Activated CD4-positive, alpha-beta T cell treated with anti-CD3 and anti-CD28 coated beads, Interleukin-2, amount 10 ng/mL, durations not matched to agents 7 days and 5 days (primary cell): ENCODE measurements around the gene LRPPRC. TPM values are rescaled to one million over a fixed set of nuclear protein-coding genes. Genes with fewer than 3 reads are reported as not detected.

Experiments used
- CTCF ChIA-PET: fragments of 350-600 bp; sonication (Branson Sonifier 250); formaldehyde crosslinking; loops from one replicate; lab custom pipeline; 2021; ENCODE audit warnings: antibody characterized with exemption; lab: Charles Lee
- POLR2A ChIA-PET: fragments of 350-600 bp; sonication (Branson Sonifier 250); formaldehyde crosslinking; loops from one replicate; lab custom pipeline; 2021; ENCODE audit warnings: antibody characterized with exemption; lab: Charles Lee
- DNase-seq: peaks from one replicate; pipeline ENCODE4 v3.0.0-alpha.2; 2020
- H3K27ac Mint-ChIP-seq: one replicate; pipeline ENCODE4 v1.8.0; 2021; ENCODE audit warnings: mild to moderate bottlenecking, moderate library complexity, mixed read lengths
- H3K27me3 Mint-ChIP-seq: one replicate; pipeline ENCODE4 v1.8.0; 2021; ENCODE audit warnings: mixed read lengths
- H3K36me3 Mint-ChIP-seq: one replicate; pipeline ENCODE4 v1.8.0; 2021; ENCODE audit warnings: low read depth, mixed read lengths
- H3K4me1 Mint-ChIP-seq: one replicate; pipeline ENCODE4 v1.8.0; 2021; ENCODE audit warnings: mixed read lengths
- H3K4me3 Mint-ChIP-seq: one replicate; pipeline ENCODE4 v1.8.0; 2021; ENCODE audit warnings: mild to moderate bottlenecking, moderate library complexity, mixed read lengths
- H3K9me3 Mint-ChIP-seq: one replicate; pipeline ENCODE4 v1.8.0; 2021; ENCODE audit warnings: mixed read lengths
- total RNA-seq, 2 experiments: library from RNA; stranded (reverse); gene quantifications; one replicate each; pipeline ENCODE4 v1.2.3, GENCODE V29; 2021

The LRPPRC gene
- total RNA-seq, 2 experiments from 2014 or later: 77.6 to 80.2 TPM

DNA sequence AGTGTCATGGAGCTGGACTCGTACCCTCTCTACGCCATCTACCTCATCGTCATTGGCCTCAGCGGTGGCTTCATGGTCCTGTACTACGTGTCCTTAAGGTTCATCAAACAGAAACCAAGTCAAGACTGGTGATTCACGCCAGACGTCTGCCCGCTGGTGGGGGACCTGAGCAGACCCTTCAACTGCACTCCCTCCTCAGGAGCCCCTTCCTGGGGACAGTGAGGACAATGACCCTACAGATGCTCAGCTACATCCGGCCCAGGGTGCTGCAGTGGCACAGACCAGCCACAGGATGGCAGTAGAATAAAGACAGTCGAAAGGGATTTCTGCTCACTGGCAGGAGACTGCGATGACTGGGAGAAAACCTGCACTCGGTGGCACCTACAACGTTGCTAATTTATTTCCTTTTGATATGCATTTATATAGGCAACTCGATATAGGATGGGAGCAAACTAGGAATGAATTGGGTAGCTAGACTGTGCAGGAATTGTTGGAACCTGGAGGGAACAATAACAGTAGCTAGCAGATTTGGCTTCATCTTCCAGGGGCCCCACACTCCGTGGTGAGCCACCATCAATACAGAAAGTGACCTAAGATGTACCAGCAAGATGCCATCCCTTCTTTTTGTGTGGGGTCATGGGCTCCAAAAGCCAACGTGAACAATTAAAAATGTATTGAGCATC lies 117.9 kb downstream of the LRPPRC start:
- H3K9me3 Mint-ChIP-seq: no peaks in the 10 kb centered on the region
- H3K27ac Mint-ChIP-seq: no peak overlapping the region
- peaks cover 2% of the 10 kb centered on the region for H3K4me1 Mint-ChIP-seq
- no peak overlapping the region for H3K4me3 Mint-ChIP-seq
- H3K27me3 Mint-ChIP-seq: peaks cover 2% of the 10 kb centered on the region
- H3K36me3 Mint-ChIP-seq: no peaks in the 10 kb centered on the region
- ChIA-PET CTCF (interaction anchor here (0.6 to 1.3 kb wide), 5 partner anchors 8 to 60 kb away, joined by 3 to 4 read pairs (median 3); no protein-coding TSS in a partner anchor), POLR2A (no interaction called here)
- peak; percentile 72 for DNase-seq

DNA sequence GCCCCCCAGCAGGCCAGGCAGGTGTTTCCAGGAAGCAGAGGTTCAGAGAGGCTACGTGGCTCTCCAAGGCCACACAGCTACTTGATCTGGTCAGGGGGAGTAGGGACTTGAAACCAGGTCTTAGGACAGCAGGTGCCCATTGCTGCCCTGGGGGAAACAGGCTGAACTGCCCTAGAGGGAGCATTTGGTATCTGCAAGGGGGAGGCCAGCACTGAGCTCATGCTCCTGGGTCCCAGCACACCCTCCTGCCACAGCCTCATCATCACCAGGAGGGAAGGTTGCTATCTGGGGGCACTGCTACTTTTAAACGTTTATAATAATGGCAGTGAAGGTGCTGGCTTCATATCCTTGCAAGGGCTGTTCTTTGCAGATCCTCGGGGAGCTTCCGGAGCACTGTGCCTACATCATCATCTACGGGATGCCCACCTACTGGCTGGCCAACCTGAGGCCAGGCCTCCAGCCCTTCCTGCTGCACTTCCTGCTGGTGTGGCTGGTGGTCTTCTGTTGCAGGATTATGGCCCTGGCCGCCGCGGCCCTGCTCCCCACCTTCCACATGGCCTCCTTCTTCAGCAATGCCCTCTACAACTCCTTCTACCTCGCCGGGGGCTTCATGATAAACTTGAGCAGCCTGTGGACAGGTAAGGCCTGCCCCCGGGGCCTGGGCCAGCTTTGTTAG lies 120.9 kb downstream of the LRPPRC start:
- CTCF ChIA-PET: interaction anchor here (0.5 kb wide), 1 partner anchor 85 kb away, joined by 5 read pairs; no protein-coding TSS in a partner anchor
- Mint-ChIP-seq H3K27me3 (peaks cover 11% of the 10 kb centered on the region), H3K27ac (no peak overlapping the region), H3K4me3 (no peak overlapping the region), H3K4me1 (peaks cover 2% of the 10 kb centered on the region), H3K9me3 (no peaks in the 10 kb centered on the region), H3K36me3 (no peaks in the 10 kb centered on the region)
- POLR2A ChIA-PET: no interaction called here
- DNase-seq: no peak

DNA sequence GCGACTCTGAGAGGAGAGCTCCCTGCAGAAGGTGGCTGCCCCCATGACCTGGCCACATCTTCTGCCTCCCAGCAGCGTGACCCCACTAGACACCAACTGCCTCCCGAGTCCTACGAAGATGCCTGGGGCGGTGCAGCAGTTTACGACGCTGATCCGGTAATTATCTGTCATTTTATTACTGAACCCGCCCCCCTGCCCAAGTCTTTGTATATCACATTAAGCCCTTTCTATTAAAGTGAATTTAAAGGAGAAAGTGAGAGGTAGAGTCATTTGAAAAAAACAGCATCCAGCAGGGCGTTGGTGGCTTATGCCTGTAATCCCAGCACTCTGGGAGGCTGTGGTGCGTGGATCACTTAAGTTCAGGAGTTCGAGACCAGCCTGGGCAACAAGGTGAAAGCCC lies 123.6 kb downstream of the LRPPRC start:
- ChIA-PET CTCF (no interaction called here), POLR2A (no interaction called here)
- Mint-ChIP-seq H3K9me3 (no peaks in the 10 kb centered on the region), H3K36me3 (no peaks in the 10 kb centered on the region), H3K4me1 (no peaks in the 10 kb centered on the region), H3K4me3 (no peak overlapping the region), H3K27me3 (peaks cover 11% of the 10 kb centered on the region), H3K27ac (no peak overlapping the region)
- no peak for DNase-seq

DNA sequence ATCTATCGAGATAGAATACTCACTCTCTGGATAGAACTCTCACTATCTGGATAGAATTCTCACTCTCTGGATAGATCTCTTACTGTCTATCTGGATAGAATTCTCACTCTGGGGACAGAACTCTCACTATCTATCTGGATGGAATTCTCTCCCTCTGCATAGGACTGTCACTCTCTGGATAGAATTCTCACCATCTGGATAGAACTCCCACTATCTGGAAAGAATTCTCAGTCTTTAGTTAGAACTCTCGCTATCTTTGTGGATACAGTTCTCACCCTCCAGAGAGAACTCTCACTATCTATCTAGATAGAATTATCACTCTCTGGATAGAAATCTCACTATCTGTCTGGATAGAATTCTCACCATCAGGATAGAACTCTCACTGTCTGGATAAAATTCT lies 140.5 kb downstream of the LRPPRC start:
- H3K27me3 Mint-ChIP-seq: peaks cover 27% of the 10 kb centered on the region
- ChIA-PET POLR2A (no interaction called here), CTCF (no interaction called here)
- H3K4me3 Mint-ChIP-seq: no peak overlapping the region
- no peaks in the 10 kb centered on the region for H3K9me3 Mint-ChIP-seq
- no peaks in the 10 kb centered on the region for H3K36me3 Mint-ChIP-seq
- H3K4me1 Mint-ChIP-seq: no peaks in the 10 kb centered on the region
- H3K27ac Mint-ChIP-seq: no peak overlapping the region
- no peak for DNase-seq

DNA sequence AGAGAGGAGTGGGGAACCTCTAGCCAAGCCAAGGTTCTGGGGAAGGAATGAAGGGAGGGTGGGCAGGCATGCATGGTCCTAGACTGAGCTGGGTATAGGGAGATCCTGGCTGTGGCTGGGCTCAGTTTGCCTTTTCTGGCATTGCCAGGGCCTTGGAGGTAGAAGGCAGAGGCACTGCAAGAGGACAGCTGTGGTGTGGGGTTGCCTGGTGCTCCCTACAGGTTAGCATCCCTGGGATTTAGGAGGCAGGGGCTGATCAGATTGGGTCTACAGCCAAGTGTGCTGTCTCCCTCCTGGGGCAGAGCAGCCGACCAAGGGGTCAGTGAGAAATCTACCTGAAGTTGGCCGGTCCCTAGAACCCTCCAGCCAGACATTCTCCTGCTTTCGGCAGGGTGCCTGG lies 141.1 kb downstream of the LRPPRC start:
- CTCF ChIA-PET: no interaction called here
- POLR2A ChIA-PET: no interaction called here
- H3K4me3 Mint-ChIP-seq: no peak overlapping the region
- H3K36me3 Mint-ChIP-seq: no peaks in the 10 kb centered on the region
- peaks cover 25% of the 10 kb centered on the region for H3K27me3 Mint-ChIP-seq
- H3K27ac Mint-ChIP-seq: no peak overlapping the region
- no peaks in the 10 kb centered on the region for H3K4me1 Mint-ChIP-seq
- no peaks in the 10 kb centered on the region for H3K9me3 Mint-ChIP-seq
- no peak for DNase-seq

DNA sequence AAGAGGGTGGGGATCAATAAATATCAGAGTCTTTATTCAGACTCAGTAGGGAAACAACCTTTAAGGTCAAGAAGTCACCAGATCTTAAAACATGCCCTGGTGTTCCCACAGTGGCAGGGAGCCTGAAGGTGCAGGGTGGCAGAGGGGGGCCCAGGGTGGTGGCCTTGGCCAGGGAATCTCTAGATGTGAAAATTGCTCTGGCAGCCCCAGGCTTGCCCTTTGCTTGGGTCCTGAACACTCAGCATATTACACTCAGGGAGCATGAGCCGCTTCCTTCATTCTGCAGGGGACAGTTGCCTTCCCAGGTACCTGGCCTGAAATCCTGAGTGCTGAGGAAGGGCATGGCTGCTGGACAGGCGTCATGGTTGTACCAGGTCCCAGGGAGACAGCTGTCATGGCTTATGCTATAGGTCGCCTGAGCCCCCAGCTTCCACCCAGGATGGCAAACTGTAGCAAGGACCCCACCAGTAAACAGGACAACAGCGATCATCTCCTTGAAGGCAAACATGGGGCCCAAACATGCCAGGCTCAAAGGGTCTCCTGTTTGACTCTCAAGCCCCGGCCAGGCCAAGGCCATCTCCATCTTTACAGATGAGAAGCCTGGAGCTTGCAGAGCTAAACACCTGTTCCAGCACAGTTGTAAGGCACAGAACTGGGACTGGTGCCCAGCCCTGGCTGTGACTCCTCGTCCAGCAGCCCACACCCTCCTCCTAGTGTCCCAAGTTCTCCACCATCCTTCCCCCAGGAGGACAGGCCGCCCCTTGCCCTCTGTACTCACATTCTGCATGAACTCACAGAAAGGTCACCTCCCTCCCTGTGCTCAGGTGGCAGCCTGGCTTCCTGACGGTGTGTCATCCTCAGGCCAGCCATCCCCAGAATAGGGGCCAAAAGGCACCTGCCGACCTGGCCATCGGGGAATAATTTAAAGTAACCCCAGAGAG lies 142.4 kb downstream of the LRPPRC start:
- peaks cover 25% of the 10 kb centered on the region for H3K27me3 Mint-ChIP-seq
- H3K27ac Mint-ChIP-seq: no peak overlapping the region
- no peaks in the 10 kb centered on the region for H3K9me3 Mint-ChIP-seq
- DNase-seq: no peak
- CTCF ChIA-PET: no interaction called here
- no peak overlapping the region for H3K4me3 Mint-ChIP-seq
- POLR2A ChIA-PET: no interaction called here
- H3K36me3 Mint-ChIP-seq: no peaks in the 10 kb centered on the region
- H3K4me1 Mint-ChIP-seq: no peaks in the 10 kb centered on the region

DNA sequence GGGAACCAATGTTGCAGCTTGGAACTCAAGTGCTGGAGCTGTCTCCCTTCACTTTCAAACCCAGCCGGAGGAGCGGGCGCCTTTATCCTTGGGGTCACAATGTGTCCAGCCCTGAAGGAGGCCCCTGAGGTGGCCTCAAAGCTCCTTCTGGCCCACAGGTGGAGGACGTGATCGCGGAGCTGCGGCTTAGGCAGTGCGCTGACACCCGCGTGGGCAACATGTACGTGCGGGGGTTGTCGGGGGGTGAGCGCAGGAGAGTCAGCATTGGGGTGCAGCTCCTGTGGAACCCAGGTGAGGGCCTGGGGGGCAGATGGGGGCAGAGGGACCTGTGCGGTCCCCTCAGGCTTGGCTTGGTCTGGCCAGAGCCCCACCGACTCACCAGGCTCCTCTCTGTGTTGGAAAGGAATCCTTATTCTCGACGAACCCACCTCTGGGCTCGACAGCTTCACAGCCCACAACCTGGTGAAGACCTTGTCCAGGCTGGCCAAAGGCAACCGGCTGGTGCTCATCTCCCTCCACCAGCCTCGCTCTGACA lies 143.5 kb downstream of the LRPPRC start:
- ChIA-PET CTCF (no interaction called here), POLR2A (no interaction called here)
- H3K4me3 Mint-ChIP-seq: no peak overlapping the region
- no peaks in the 10 kb centered on the region for H3K4me1 Mint-ChIP-seq
- DNase-seq: no peak
- no peak overlapping the region for H3K27ac Mint-ChIP-seq
- H3K9me3 Mint-ChIP-seq: no peaks in the 10 kb centered on the region
- H3K27me3 Mint-ChIP-seq: peaks cover 21% of the 10 kb centered on the region
- no peaks in the 10 kb centered on the region for H3K36me3 Mint-ChIP-seq

DNA sequence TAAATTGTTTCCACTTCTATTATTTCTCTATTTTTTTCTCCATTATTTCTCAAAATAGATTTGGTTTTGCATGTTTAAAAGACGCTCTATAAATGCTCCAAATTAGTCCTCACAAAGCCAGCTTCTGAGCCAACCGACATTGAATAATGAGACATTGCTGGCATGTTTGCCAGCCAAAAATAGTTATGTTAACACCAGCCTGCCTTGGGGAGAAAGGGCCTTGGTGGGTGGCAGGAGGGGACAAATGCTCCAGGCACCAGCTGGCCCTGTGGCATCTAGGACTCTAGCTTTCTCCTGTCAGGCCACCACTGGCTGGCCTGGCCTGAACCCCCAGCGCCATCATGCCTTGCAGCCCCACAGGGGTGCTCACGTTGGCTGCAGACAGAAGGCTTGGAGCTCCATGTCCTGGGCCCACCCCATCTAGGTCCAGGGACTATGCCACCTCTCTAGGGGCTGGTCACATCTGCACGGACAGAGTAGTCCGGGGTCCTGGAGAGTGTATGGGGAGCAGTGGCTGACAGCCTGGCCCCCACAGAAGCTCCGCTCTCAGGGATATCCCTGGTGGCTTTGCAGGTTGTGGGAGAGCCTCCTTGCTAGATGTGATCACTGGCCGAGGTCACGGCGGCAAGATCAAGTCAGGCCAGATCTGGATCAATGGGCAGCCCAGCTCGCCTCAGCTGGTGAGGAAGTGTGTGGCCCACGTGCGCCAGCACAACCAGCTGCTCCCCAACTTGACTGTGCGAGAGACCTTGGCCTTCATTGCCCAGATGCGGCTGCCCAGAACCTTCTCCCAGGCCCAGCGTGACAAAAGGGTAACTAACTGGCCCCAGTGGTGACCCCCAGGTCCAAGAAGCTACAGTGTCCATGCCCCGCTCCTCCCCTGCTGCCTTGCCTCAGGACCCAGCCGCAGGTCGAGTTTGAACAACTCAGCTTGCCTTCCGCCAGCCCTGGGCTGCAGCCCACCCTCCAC lies 144.5 kb downstream of the LRPPRC start:
- ChIA-PET CTCF (no interaction called here), POLR2A (no interaction called here)
- no peak overlapping the region for H3K27ac Mint-ChIP-seq

DNA sequence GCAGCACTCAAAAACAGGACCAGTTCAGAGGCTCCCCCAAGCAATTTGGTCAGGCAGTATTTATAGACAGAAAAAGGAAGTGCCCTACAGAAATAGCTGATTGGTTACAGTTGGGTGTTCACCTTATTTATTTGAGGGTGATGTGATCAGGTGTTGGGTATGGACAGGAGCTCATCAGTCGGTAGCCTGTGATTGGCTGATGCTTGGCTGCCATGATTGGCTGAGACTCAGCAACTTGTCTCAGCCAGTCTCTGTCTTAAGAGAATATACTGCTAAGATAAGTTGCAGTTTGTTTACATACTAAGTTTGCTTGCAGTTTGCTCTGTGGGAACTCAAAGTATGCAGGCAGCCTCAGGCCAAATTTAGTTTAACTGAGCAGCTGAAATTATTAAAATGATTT lies 147.6 kb downstream of the LRPPRC start:
- H3K4me1 Mint-ChIP-seq: no peaks in the 10 kb centered on the region
- H3K27me3 Mint-ChIP-seq: peaks cover 2% of the 10 kb centered on the region
- no peak overlapping the region for H3K4me3 Mint-ChIP-seq
- H3K27ac Mint-ChIP-seq: no peak overlapping the region
- no peaks in the 10 kb centered on the region for H3K36me3 Mint-ChIP-seq
- POLR2A ChIA-PET: no interaction called here
- no peaks in the 10 kb centered on the region for H3K9me3 Mint-ChIP-seq
- DNase-seq: no peak
- CTCF ChIA-PET: no interaction called here

More for the DNA sequence above, 144.5 kb downstream of the LRPPRC start:
- no peaks in the 10 kb centered on the region for H3K4me1 Mint-ChIP-seq
- DNase-seq: no peak
- H3K9me3 Mint-ChIP-seq: no peaks in the 10 kb centered on the region
- H3K4me3 Mint-ChIP-seq: no peak overlapping the region
- no peaks in the 10 kb centered on the region for H3K36me3 Mint-ChIP-seq
- peaks cover 13% of the 10 kb centered on the region for H3K27me3 Mint-ChIP-seq

DNA sequence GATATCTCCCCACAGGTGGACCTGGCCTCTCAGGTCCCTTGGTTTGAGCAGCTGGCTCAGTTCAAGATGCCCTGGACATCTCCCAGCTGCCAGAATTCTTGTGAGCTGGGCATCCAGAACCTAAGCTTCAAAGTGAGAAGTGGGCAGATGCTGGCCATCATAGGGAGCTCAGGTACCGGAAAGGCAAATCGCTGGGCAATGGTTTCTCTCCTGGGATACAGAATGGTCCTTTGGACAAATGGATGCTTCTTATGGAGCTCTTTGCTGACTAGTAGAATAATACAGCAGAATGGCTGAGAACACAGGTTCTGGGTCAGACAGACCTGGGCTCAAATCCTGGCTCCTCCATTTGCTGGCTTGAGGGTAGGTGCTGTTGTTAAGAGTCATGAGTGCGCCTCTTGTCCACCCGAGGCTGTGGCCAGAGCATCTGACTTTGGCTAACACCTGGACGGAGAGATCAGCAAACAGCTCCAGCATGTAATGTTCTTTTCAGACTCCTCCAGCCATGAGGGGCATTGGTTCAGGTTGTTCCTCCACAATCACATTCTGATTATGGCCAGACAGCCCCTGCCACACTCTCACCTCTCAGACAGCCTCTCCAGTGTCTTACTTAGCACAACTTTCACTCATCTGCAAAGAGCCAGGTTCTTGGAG lies 149.5 kb downstream of the LRPPRC start:
- H3K36me3 Mint-ChIP-seq: no peaks in the 10 kb centered on the region
- POLR2A ChIA-PET: no interaction called here

DNA sequence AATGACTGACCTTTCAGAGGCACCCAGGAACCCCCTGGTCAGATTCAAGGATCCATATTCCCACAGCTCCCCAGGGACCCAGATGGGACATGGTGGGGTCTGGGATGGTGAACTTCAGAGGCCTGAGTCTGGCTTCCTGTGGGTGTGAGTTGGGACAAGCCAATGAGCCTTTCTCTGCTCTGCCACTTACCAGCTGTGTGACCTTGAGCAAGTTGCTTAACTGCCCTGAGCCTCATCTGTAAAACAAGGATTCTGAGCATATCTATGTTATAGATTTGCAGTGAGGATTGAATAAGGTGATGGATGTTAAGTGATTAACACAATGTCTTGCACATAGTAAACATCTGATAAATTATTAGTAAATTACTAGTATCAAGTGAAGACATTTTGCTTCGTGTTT lies 150.6 kb downstream of the LRPPRC start:
- H3K27ac Mint-ChIP-seq: no peak overlapping the region
- no peak overlapping the region for H3K4me3 Mint-ChIP-seq
- peaks cover 2% of the 10 kb centered on the region for H3K27me3 Mint-ChIP-seq
- ChIA-PET POLR2A (interaction anchor here (0.6 kb wide), 1 partner anchor 1379 kb away, joined by 4 read pairs; no protein-coding TSS in a partner anchor), CTCF (interaction anchor here (0.6 to 2.0 kb wide), 2 partner anchors 19 to 248 kb away, joined by 3 to 4 read pairs; no protein-coding TSS in a partner anchor)
- no peaks in the 10 kb centered on the region for H3K4me1 Mint-ChIP-seq
- no peak for DNase-seq
- no peaks in the 10 kb centered on the region for H3K36me3 Mint-ChIP-seq
- H3K9me3 Mint-ChIP-seq: no peaks in the 10 kb centered on the region

More for the DNA sequence above, 149.5 kb downstream of the LRPPRC start:
- H3K9me3 Mint-ChIP-seq: no peaks in the 10 kb centered on the region
- no peaks in the 10 kb centered on the region for H3K4me1 Mint-ChIP-seq
- H3K4me3 Mint-ChIP-seq: no peak overlapping the region
- CTCF ChIA-PET: interaction anchor here (0.9 kb wide), 1 partner anchor 27 kb away, joined by 3 read pairs; no protein-coding TSS in a partner anchor
- peaks cover 2% of the 10 kb centered on the region for H3K27me3 Mint-ChIP-seq
- no peak overlapping the region for H3K27ac Mint-ChIP-seq
- DNase-seq: no peak
